Vagina (tissue), 2 donors: ENCODE measurements around the gene ARMC6. TPM values are rescaled to one million over a fixed set of nuclear protein-coding genes. Genes with fewer than 3 reads are reported as not detected.

ENCODE experiments used
- DNase-seq, 2 donors: peaks; one replicate each; pipeline ENCODE4 v3.0.0-alpha.2; 2017; ENCODE audit errors: extremely low spot score in 2 of 2
- H3K27ac ChIP-seq: fragments of 200-600 bp; sonication (generic); one replicate; pipeline ENCODE4 v1.5.1; 2019
- H3K27me3 ChIP-seq: fragments of 200-600 bp; sonication (generic); one replicate; pipeline ENCODE4 v1.5.1; 2019
- H3K36me3 ChIP-seq, 2 donors: fragments of 200-600 bp; sonication (generic); one replicate each; pipeline ENCODE4 v1.5.1; 2017 to 2019
- H3K4me1 ChIP-seq: fragments of 200-600 bp; sonication (generic); one replicate; pipeline ENCODE4 v1.5.1; 2019
- H3K4me3 ChIP-seq, 2 donors: fragments of 200-600 bp; sonication (generic); 1 replicate in 1 of 2; 2 replicates in 1 of 2; pipeline ENCODE4 v1.5.1; 2016 to 2019
- H3K9me3 ChIP-seq: fragments of 200-600 bp; sonication (generic); one replicate; pipeline ENCODE4 v1.5.1; 2019
- CTCF ChIP-seq, 3 experiments: fragments of 450-650 bp in 2 of 3; fragments of 200-600 bp in 1 of 3; sonication (generic) in 1 of 3; IDR thresholded peaks; one replicate each; pipeline ENCODE4 v1.5.1; 2017 to 2019; ENCODE audit warnings: antibody characterized with exemption in 3 of 3, mild to moderate bottlenecking in 2 of 3, moderate library complexity in 2 of 3
- POLR2A ChIP-seq, 2 donors: fragments of 450-650 bp; IDR thresholded peaks; one replicate each; pipeline ENCODE4 v1.6.1; 2017; ENCODE audit warnings: antibody characterized with exemption in 2 of 2, mild to moderate bottlenecking in 2 of 2, moderate library complexity in 2 of 2
- POLR2AphosphoS5 ChIP-seq, 2 donors: sonication (generic); formaldehyde crosslinking; IDR thresholded peaks; one replicate each; pipeline ENCODE4 v1.9.0; 2017; ENCODE audit warnings: antibody characterized with exemption in 2 of 2, mild to moderate bottlenecking in 2 of 2, low read depth in 1 of 2; ENCODE audit not compliant: insufficient read depth in 1 of 2
- intact Hi-C: fragments of 100-400 bp; cut with DNase I; formaldehyde crosslinking; loops from one replicate; pipeline ENCODE4 v1.15.1; 2023
- total RNA-seq: library from RNA; depleted of rRNA; stranded (reverse); fragments of >200 nt; gene quantifications from one replicate; pipeline ENCODE4 v1.2.3, GENCODE V29; 2016

Gene ARMC6
- total RNA-seq, 1 donor from 2014 or later, result 26.5 TPM

- intact Hi-C loops, result no loop called here
- Histone ChIP-seq H3K4me3 (no peak overlapping the region), H3K9me3 (no peaks in the 10 kb centered on the region), H3K27me3 (no peaks in the 10 kb centered on the region), H3K27ac (no peak overlapping the region), H3K4me1 (no peaks in the 10 kb centered on the region), H3K36me3 (no peaks in the 10 kb centered on the region)
- no peak for DNase-seq
- no peak for TF ChIP-seq POLR2AphosphoS5 (IDR thresholded peaks at IDR 0.05; ENCODE audit: insufficient read depth in 1 of 2, low read depth in 1 of 2)
- no peak for TF ChIP-seq CTCF (IDR thresholded peaks at IDR 0.05)
- no peak for TF ChIP-seq POLR2A (IDR thresholded peaks at IDR 0.05)
Measured at GRCh38 chr19:19094513-19094912, 61.1 kb downstream of the ARMC6 start.

- no peak overlapping the region for H3K27ac ChIP-seq
- no peak for TF ChIP-seq POLR2A (IDR thresholded peaks at IDR 0.05)
- no peak for TF ChIP-seq CTCF (IDR thresholded peaks at IDR 0.05)
- TF ChIP-seq POLR2AphosphoS5 (IDR thresholded peaks at IDR 0.05; ENCODE audit: insufficient read depth in 1 of 2, low read depth in 1 of 2), result no peak
- DNase-seq, result no peak
- H3K9me3 ChIP-seq, result no peaks in the 10 kb centered on the region
- intact Hi-C loops, result no loop called here
- H3K4me1 ChIP-seq, result no peaks in the 10 kb centered on the region
- no peak overlapping the region for H3K4me3 ChIP-seq
- H3K36me3 ChIP-seq, result no peaks in the 10 kb centered on the region
- no peaks in the 10 kb centered on the region for H3K27me3 ChIP-seq
Measured at GRCh38 chr19:19095691-19096090, 62.3 kb downstream of the ARMC6 start.

- H3K4me3 ChIP-seq, result no peak overlapping the region
- no peak for DNase-seq
- no peaks in the 10 kb centered on the region for H3K9me3 ChIP-seq
- H3K36me3 ChIP-seq, result no peaks in the 10 kb centered on the region
- intact Hi-C loops, result no loop called here
- no peak overlapping the region for H3K27ac ChIP-seq
- TF ChIP-seq POLR2AphosphoS5 (IDR thresholded peaks at IDR 0.05; ENCODE audit: insufficient read depth in 1 of 2, low read depth in 1 of 2), result no peak
- TF ChIP-seq POLR2A (IDR thresholded peaks at IDR 0.05), result no peak
- no peak for TF ChIP-seq CTCF (IDR thresholded peaks at IDR 0.05)
- no peaks in the 10 kb centered on the region for H3K27me3 ChIP-seq
- H3K4me1 ChIP-seq, result no peaks in the 10 kb centered on the region
Measured at GRCh38 chr19:19096641-19097627, 63.5 kb downstream of the ARMC6 start.

GRCh38 chr19:19098084-19098702 is 64.8 kb downstream of the ARMC6 start:
- intact Hi-C loops, result no loop called here
- Histone ChIP-seq H3K27ac (no peak overlapping the region), H3K36me3 (no peaks in the 10 kb centered on the region)

More at GRCh38 chr19:19098084-19098702, 64.8 kb downstream of the ARMC6 start:
- Histone ChIP-seq H3K9me3 (no peaks in the 10 kb centered on the region), H3K27me3 (no peaks in the 10 kb centered on the region), H3K4me1 (no peaks in the 10 kb centered on the region), H3K4me3 (no peak overlapping the region)
- no peak for DNase-seq
- TF ChIP-seq POLR2AphosphoS5 (IDR thresholded peaks at IDR 0.05; ENCODE audit: insufficient read depth in 1 of 2, low read depth in 1 of 2) (no peak), POLR2A (IDR thresholded peaks at IDR 0.05) (no peak), CTCF (IDR thresholded peaks at IDR 0.05) (no peak)
